ENCODE data around the gene ARFGAP1. TPM values are rescaled to one million over a fixed set of nuclear protein-coding genes. Genes with fewer than 3 reads are reported as not detected.

Gene ARFGAP1
- total and polyA plus RNA-seq, 2 of the 4 experiments (the other 2 are of a cell fraction) = 59.1 to 194 TPM

DNA sequence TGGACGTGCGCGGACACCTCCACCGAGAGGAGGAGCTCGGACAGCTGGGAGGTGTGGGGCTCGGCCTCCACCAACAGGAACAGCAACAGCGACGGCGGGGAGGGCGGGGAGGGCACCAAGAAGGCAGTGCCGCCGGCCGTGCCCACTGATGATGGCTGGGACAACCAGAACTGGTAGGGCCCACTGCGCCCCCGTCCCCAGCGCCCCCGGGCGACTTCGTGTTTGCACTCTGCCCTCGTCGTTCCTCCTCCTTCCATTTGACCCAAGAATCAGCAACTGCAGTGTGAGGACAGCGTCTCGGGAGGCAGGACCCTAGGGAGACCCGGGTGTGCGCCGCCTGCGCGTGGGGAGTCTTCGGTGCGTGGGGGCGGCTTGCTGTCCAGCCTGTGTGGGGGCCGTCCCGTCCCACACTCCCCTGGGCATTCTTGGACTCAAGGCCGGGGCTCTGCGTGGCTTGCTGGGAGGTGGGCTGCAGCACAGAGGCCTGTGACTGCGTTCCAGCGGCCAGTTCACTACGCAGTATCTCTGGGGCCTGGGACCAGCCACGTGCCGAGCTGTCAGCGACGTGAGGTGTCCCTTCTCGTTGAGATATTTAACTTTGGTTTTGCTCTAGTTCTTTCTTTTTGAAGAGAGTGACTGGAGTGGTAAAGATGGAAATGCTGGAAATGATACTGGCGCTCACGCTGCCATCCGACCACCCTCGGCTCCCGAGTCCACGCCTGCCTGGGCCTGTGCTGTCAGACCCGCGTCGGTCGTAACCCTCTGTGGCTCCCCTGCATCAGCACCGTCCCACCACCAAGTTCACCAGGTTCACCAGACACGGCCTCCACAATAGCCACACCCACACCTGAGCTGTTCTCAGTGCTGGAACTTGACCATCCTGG, 15.3 kb downstream of the ARFGAP1 start:
- H3K4me3 ChIP-seq (ENCODE audit: insufficient read depth, low read depth, low read length) = no peak overlapping the region
- H3K36me3 ChIP-seq (ENCODE audit: control insufficient read depth, insufficient read depth, low read length) = peaks cover 58% of the 10 kb centered on the region
- H2BK15ac ChIP-seq (ENCODE audit: low read depth, low read length) = no peak overlapping the region
- no peaks in the 10 kb centered on the region for H3K4me1 ChIP-seq (ENCODE audit: control insufficient read depth, insufficient read depth, low read length)
- no peak overlapping the region for H4K91ac ChIP-seq (ENCODE audit: insufficient read depth, low read depth, low read length)
- H3K9me3 ChIP-seq (ENCODE audit: control insufficient read depth, insufficient read depth, low read length) = no peaks in the 10 kb centered on the region
- no peak overlapping the region for H3K27ac ChIP-seq (ENCODE audit: insufficient read depth, low read length)
- H2AK5ac ChIP-seq (ENCODE audit: low read depth, low read length) = no peak overlapping the region
- H2AFZ ChIP-seq (replicated peaks; ENCODE audit: low read length, poor library complexity) = no peak overlapping the region
- dilution Hi-C loops (cut with HindIII; ENCODE audit: low sequenced_read_pairs, unreplicated experiment) (no loop called here), intact Hi-C loops (cut with micrococcal nuclease) (no loop called here), in situ Hi-C loops (cut with MboI; ENCODE audit: low sequenced_read_pairs) (no loop called here)
- H3K4me2 ChIP-seq (ENCODE audit: low read depth, low read length) = no peak overlapping the region
- H2BK120ac ChIP-seq (ENCODE audit: low read depth, low read length) = no peak overlapping the region
- ChIA-PET CTCF (no interaction called here), POLR2A (ENCODE audit: unreplicated experiment) (no interaction called here)
- no peak for ATAC-seq (ENCODE audit: low read depth)
- H3K4ac ChIP-seq (ENCODE audit: low read depth, low read length) = no peak overlapping the region
- H2BK5ac ChIP-seq (ENCODE audit: low read depth, low read length, poor library complexity, severe bottlenecking) = no peak overlapping the region
- no peak overlapping the region for H4K5ac ChIP-seq (ENCODE audit: low read depth, low read length)
- no peak overlapping the region for H3K56ac ChIP-seq (ENCODE audit: extremely low read depth, insufficient read depth, low read length)
- no peak overlapping the region for H2AK9ac ChIP-seq (replicated peaks; ENCODE audit: low read depth, low read length, poor library complexity)
- WGBS, 2 experiments (ENCODE audit: extremely low coverage in 2 of 2, insufficient read length in 1 of 2) = 84% methylated on average over 30 of the region's 55 CpGs; no CpG with 5 or more reads in 1 of the 2 experiments
- no peak overlapping the region for H3K18ac ChIP-seq (ENCODE audit: low read depth, low read length)
- no peak for DNase-seq
- no peak overlapping the region for H4K8ac ChIP-seq (ENCODE audit: low read depth in 2 of 2, low read length in 2 of 2)
- H3K27me3 ChIP-seq (ENCODE audit: control insufficient read depth, insufficient read depth, low read length) = no peaks in the 10 kb centered on the region
- BruUV-seq (replicated peaks) = no TSS peak
- H3K23ac ChIP-seq (ENCODE audit: low read depth, low read length) = no peak overlapping the region
- no peaks in the 10 kb centered on the region for H3K9me1 ChIP-seq (ENCODE audit: insufficient read depth, low read length)
- H3K79me1 ChIP-seq (ENCODE audit: low read depth in 1 of 2, low read length in 2 of 2) = peaks cover 0 to 17% of the 10 kb centered on the region in 2 experiments; a peak in 1 of 4 replicates
- no peak overlapping the region for H3K9ac ChIP-seq (ENCODE audit: low read depth, low read length)
- no peak overlapping the region for H2BK20ac ChIP-seq (ENCODE audit: low read depth, low read length)
- H4K20me1 ChIP-seq (ENCODE audit: insufficient read depth, low read length) = peaks cover 62% of the 10 kb centered on the region
- no peak overlapping the region for H3K14ac ChIP-seq (replicated peaks; ENCODE audit: low read depth, low read length)
- TF ChIP-seq, protein P1, sequence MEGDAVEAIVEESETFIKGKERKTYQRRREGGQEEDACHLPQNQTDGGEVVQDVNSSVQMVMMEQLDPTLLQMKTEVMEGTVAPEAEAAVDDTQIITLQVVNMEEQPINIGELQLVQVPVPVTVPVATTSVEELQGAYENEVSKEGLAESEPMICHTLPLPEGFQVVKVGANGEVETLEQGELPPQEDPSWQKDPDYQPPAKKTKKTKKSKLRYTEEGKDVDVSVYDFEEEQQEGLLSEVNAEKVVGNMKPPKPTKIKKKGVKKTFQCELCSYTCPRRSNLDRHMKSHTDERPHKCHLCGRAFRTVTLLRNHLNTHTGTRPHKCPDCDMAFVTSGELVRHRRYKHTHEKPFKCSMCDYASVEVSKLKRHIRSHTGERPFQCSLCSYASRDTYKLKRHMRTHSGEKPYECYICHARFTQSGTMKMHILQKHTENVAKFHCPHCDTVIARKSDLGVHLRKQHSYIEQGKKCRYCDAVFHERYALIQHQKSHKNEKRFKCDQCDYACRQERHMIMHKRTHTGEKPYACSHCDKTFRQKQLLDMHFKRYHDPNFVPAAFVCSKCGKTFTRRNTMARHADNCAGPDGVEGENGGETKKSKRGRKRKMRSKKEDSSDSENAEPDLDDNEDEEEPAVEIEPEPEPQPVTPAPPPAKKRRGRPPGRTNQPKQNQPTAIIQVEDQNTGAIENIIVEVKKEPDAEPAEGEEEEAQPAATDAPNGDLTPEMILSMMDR (conservative IDR thresholded peaks at IDR 0.05; ENCODE audit: low read depth, low read length) = no peak
- TF ChIP-seq FOS (IDR thresholded peaks at IDR 0.05; ENCODE audit: low read depth, low read length) (no peak), CHD1 (IDR thresholded peaks at IDR 0.05; ENCODE audit: low read depth, low read length) (no peak), NFE2L2 (IDR thresholded peaks at IDR 0.05; ENCODE audit: low read depth, low read length) (no peak), BHLHE40 (IDR thresholded peaks at IDR 0.05; ENCODE audit: low read depth, low read length) (no peak), SMC3 (IDR thresholded peaks at IDR 0.05; ENCODE audit: low read depth, low read length) (no peak), RCOR1 (IDR thresholded peaks at IDR 0.05; ENCODE audit: insufficient replicate concordance, low read length) (no peak), MAFK (IDR thresholded peaks at IDR 0.05; ENCODE audit: low read depth, low read length) (no peak), MXI1 (IDR thresholded peaks at IDR 0.05; ENCODE audit: borderline replicate concordance, low read depth, low read length) (no peak), RFX5 (IDR thresholded peaks at IDR 0.05; ENCODE audit: low read depth, low read length) (no peak), POLR2A (IDR thresholded peaks at IDR 0.05; ENCODE audit: low read depth, low read length) (no peak), CEBPB (IDR thresholded peaks at IDR 0.05; ENCODE audit: low read depth, low read length) (no peak), RAD21 (IDR thresholded peaks at IDR 0.05; ENCODE audit: low read length) (no peak)
- TF ChIP-seq, protein P2, sequence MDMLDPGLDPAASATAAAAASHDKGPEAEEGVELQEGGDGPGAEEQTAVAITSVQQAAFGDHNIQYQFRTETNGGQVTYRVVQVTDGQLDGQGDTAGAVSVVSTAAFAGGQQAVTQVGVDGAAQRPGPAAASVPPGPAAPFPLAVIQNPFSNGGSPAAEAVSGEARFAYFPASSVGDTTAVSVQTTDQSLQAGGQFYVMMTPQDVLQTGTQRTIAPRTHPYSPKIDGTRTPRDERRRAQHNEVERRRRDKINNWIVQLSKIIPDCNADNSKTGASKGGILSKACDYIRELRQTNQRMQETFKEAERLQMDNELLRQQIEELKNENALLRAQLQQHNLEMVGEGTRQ (IDR thresholded peaks at IDR 0.05; ENCODE audit: low read depth, low read length) = no peak
- TF ChIP-seq, protein P3, sequence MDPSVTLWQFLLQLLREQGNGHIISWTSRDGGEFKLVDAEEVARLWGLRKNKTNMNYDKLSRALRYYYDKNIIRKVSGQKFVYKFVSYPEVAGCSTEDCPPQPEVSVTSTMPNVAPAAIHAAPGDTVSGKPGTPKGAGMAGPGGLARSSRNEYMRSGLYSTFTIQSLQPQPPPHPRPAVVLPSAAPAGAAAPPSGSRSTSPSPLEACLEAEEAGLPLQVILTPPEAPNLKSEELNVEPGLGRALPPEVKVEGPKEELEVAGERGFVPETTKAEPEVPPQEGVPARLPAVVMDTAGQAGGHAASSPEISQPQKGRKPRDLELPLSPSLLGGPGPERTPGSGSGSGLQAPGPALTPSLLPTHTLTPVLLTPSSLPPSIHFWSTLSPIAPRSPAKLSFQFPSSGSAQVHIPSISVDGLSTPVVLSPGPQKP (IDR thresholded peaks at IDR 0.05; ENCODE audit: borderline replicate concordance, low read depth, low read length) = no peak
